22Rv1 (cell line): ENCODE data around the gene TRAPPC4.
"Not testable (repeated sequence)": the region's sequence is repeated elsewhere in the genome, so short reads cannot be mapped to it uniquely, and the experiment has no call there.

ENCODE experiments used
- H3K27ac ChIP-seq: fragments of 450-650 bp; 2 replicates; pipeline ENCODE4 v1.5.1; 2017
- CTCF ChIP-seq: fragments of 450-650 bp; IDR thresholded peaks from 2 replicates; pipeline ENCODE4 v1.5.1; 2017; ENCODE audit warnings: mild to moderate bottlenecking
- ZFX ChIP-seq: fragments of 450-650 bp; IDR thresholded peaks from 2 replicates; pipeline ENCODE4 v1.6.1; 2017; ENCODE audit warnings: antibody characterized with exemption, borderline replicate concordance

Gene TRAPPC4

GRCh38 chr11:118980191-118980881 is 38.2 kb upstream of the TRAPPC4 start:
- no peak overlapping the region for H3K27ac ChIP-seq
- TF ChIP-seq ZFX: no peak
- TF ChIP-seq CTCF: no peak

GRCh38 chr11:118984337-118984736 is 34.2 kb upstream of the TRAPPC4 start:
- H3K27ac ChIP-seq: not testable (repeated sequence)

- H3K27ac ChIP-seq: no peak overlapping the region
- TF ChIP-seq CTCF (no peak), ZFX (no peak)
Observed at GRCh38 chr11:118984825-118985224, 33.7 kb upstream of the TRAPPC4 start.

GRCh38 chr11:118988280-118988679 is 30.3 kb upstream of the TRAPPC4 start:
- H3K27ac ChIP-seq: no peak overlapping the region
- TF ChIP-seq CTCF (no peak), ZFX (no peak)

- not testable (repeated sequence) for H3K27ac ChIP-seq
Observed at GRCh38 chr11:118991486-118992038, 27.0 kb upstream of the TRAPPC4 start.

DNA sequence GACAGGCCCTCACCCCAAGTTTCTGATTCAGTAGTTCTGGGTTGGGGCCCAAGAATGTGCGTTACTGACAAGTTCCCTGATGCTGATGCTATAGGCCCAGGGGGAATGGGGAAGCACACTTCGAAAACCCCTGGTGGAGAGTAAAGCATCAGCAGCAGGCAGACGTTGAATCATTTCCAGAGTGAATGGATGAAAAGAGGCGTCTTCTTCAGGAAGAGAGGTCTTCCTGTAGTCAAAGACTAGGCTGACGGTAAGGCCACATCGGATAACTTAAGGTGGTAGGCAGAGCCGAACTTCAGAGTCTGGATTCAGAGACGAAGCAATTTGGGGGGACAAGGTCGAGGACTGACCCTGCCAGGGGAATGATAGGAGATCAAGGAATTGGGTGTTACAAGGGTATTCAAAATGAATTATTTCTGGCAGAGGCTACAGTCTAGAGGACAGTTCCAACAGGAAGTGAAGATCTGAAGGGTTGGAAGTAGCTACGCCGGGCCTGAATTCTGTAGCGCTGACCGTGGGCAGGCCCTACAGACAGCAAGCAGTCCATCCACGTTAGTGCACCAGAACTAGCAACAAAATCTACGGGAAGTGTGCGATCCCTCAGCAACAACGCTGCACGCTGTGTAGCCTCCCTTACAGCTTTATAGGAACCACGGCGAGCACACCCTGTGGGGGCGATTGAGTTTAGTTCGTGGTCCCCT is 21.5 kb upstream of the TRAPPC4 start:
- peak overlapping the region; percentile 78 for H3K27ac ChIP-seq
- TF ChIP-seq CTCF (no peak), ZFX (no peak)

- no peak for TF ChIP-seq CTCF
- TF ChIP-seq ZFX: no peak
- peak within 1 kb of the TSS; percentile 78 for H3K27ac ChIP-seq
Observed at GRCh38 chr11:118997627-118998387, 20.8 kb upstream of the TRAPPC4 start, which contains the start of gene CENATAC. TSS of gene CENATAC (plus strand) at chr11:118998138. CDS start at chr11:118998198, 60 bp downstream.

DNA sequence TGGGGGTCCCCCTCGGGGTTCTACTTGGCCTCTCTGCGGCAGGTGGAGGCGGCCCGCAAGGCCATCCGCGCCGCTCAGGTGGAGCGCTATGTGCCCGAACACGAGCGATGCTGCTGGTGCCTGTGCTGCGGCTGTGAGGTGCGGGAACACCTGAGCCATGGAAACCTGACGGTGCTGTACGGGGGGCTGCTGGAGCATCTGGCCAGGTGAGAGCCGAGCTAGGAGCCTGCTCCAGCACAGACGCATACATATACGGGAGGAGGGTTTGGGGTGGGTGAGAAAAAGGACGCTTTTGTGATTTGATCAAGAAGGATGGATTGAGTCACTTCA is 20.2 kb upstream of the TRAPPC4 start:
- peak overlapping the region; percentile 78 for H3K27ac ChIP-seq
- TF ChIP-seq ZFX (no peak), CTCF (no peak)
